ENCODE measurements around the gene SHOX.

DNA sequence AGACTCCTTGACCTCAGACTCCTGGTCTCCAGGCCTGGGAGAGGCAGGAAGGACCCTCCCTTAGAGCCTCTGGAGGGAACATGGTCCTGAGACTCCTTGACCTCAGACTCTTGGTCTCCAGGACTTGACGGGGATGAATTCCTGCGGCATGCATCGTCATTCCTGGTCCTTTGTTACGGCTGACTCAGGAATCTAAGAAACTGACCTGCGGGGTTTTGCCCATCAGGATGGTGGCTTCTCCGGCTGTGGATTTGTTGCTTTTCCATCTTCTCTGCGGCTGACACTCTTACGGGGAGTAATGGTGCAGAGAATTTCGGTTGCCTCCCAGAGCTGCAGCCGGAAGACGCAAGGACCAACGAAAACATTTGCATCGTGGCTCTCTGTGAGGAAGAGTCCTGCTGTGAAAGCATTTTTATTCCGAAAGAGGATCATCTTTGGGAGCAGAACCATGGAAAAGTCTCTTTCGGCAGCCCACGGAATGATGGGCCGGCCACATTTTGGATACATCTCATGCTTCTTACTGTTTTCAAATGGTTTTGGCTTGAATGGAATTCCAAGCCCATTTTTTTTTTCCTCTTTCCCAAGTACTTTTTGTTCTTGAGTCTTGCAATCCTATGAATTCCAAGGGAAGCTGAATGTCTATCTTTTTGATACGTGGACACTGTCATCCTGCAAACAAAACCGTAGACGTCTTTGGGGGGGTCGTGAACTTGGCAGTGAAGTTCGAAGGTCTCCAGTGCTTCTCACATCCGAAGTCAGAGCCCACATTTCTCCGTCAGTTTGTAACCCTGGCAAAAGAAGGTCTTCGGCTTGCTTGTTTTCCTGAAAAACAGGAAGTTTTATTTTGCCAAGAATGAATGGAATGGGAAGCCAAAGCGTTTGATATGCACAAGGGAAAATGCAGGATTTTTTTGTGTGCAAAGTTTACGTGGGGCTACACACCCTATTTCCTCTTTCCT, 36.5 kb downstream of the SHOX start:
- TF ChIP-seq EZH2 (IDR thresholded peaks at IDR 0.05): no peak
- TF ChIP-seq POLR2AphosphoS5 (IDR thresholded peaks at IDR 0.05; ENCODE audit: borderline replicate concordance, low read depth, low read length): no peak

Measured in SK-N-MC (cell line).